HL-60 (cell line): ENCODE results near the gene SPAG7. TPM values are rescaled to one million over a fixed set of nuclear protein-coding genes. Genes with fewer than 3 reads are reported as not detected.
"Not testable (repeated sequence)": the region's sequence is repeated elsewhere in the genome, so short reads cannot be mapped to it uniquely, and the experiment has no call there.

ENCODE experiments used
- DNase-seq, 2 experiments: peaks; one replicate each; pipeline ENCODE4 v3.0.0-alpha.2; 2010 to 2020; ENCODE audit warnings: low read depth in 1 of 2, low spot score in 1 of 2
- H3K27ac ChIP-seq: fragments of 250-450 bp; sonication (Bioruptor Pico); replicated peaks from 2 replicates; pipeline ENCODE4 v1.5.1; 2020; ENCODE audit warnings: mild to moderate bottlenecking, moderate library complexity
- H3K27me3 ChIP-seq: fragments of 250-450 bp; sonication (Bioruptor Pico); 2 replicates; pipeline ENCODE4 v1.5.1; 2021; ENCODE audit warnings: mild to moderate bottlenecking, moderate library complexity; ENCODE audit not compliant: insufficient read depth, poor library complexity, severe bottlenecking
- H3K4me3 ChIP-seq: replicated peaks from 2 replicates; pipeline ENCODE4 v1.5.1; 2011; ENCODE audit warnings: mild to moderate bottlenecking, control low read depth, low read length; ENCODE audit not compliant: insufficient read depth
- GABPA ChIP-seq: IDR thresholded peaks from 2 replicates; pipeline ENCODE4 v1.6.1; 2012; ENCODE audit warnings: low read depth
- POLR2AphosphoS5 ChIP-seq: IDR thresholded peaks from 2 replicates; pipeline ENCODE4 v1.6.1; 2012; ENCODE audit warnings: low read depth
- SPI1 ChIP-seq: IDR thresholded peaks from 2 replicates; pipeline ENCODE4 v1.6.1; 2012; ENCODE audit warnings: low read depth, mild to moderate bottlenecking, borderline replicate concordance
- microRNA-seq: library from miRNA; unstranded; fragments of <30 nt; microRNA quantifications from one replicate; pipeline ENCODE4, GENCODE V29; 2018
- TF ChIP-seq, protein P1 (sequence below): IDR thresholded peaks from one replicate; pipeline ENCODE4 v1.5.1; 2011; ENCODE audit warnings: low read length, control low read depth, inconsistent platforms; ENCODE audit not compliant: insufficient read depth
- TF ChIP-seq, protein P2 (sequence below): IDR thresholded peaks from 2 replicates; pipeline ENCODE4 v1.6.1; 2012; ENCODE audit warnings: low read depth; ENCODE audit not compliant: insufficient replicate concordance

Gene SPAG7

DNA sequence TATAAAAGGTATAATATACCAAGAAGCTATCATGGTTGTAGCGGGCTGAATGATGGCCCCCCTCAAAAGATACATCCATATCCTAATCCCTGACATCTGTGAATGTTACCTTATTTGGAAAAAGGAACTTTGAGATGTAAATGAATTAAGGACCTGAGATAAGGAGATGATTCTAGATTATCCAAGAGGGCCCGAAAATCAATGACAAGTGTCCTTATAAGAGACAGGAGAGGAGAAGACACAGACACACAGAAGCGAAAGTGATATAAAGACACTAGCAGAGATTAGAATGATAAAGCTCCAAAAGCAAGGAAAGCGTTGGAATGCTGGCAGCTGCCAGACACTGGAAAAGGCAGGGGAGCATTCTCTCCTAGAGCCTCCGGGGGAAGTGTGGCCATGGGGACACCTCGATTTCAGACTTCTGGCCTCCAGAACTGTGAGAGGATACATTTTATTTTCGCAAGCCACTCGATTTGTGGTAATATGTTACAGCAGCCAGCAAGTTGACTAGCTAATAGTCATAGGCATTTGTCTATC, 48.0 kb downstream of the SPAG7 start:
- H3K4me3 ChIP-seq, result no peak overlapping the region
- no peaks in the 10 kb centered on the region for H3K27me3 ChIP-seq
- no peak for DNase-seq
- TF ChIP-seq, protein P1, sequence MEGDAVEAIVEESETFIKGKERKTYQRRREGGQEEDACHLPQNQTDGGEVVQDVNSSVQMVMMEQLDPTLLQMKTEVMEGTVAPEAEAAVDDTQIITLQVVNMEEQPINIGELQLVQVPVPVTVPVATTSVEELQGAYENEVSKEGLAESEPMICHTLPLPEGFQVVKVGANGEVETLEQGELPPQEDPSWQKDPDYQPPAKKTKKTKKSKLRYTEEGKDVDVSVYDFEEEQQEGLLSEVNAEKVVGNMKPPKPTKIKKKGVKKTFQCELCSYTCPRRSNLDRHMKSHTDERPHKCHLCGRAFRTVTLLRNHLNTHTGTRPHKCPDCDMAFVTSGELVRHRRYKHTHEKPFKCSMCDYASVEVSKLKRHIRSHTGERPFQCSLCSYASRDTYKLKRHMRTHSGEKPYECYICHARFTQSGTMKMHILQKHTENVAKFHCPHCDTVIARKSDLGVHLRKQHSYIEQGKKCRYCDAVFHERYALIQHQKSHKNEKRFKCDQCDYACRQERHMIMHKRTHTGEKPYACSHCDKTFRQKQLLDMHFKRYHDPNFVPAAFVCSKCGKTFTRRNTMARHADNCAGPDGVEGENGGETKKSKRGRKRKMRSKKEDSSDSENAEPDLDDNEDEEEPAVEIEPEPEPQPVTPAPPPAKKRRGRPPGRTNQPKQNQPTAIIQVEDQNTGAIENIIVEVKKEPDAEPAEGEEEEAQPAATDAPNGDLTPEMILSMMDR, result no peak
- TF ChIP-seq, protein P2, sequence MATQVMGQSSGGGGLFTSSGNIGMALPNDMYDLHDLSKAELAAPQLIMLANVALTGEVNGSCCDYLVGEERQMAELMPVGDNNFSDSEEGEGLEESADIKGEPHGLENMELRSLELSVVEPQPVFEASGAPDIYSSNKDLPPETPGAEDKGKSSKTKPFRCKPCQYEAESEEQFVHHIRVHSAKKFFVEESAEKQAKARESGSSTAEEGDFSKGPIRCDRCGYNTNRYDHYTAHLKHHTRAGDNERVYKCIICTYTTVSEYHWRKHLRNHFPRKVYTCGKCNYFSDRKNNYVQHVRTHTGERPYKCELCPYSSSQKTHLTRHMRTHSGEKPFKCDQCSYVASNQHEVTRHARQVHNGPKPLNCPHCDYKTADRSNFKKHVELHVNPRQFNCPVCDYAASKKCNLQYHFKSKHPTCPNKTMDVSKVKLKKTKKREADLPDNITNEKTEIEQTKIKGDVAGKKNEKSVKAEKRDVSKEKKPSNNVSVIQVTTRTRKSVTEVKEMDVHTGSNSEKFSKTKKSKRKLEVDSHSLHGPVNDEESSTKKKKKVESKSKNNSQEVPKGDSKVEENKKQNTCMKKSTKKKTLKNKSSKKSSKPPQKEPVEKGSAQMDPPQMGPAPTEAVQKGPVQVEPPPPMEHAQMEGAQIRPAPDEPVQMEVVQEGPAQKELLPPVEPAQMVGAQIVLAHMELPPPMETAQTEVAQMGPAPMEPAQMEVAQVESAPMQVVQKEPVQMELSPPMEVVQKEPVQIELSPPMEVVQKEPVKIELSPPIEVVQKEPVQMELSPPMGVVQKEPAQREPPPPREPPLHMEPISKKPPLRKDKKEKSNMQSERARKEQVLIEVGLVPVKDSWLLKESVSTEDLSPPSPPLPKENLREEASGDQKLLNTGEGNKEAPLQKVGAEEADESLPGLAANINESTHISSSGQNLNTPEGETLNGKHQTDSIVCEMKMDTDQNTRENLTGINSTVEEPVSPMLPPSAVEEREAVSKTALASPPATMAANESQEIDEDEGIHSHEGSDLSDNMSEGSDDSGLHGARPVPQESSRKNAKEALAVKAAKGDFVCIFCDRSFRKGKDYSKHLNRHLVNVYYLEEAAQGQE, result no peak
- TF ChIP-seq GABPA (no peak), SPI1 (no peak), POLR2AphosphoS5 (no peak)
- H3K27ac ChIP-seq, result no peak overlapping the region

DNA sequence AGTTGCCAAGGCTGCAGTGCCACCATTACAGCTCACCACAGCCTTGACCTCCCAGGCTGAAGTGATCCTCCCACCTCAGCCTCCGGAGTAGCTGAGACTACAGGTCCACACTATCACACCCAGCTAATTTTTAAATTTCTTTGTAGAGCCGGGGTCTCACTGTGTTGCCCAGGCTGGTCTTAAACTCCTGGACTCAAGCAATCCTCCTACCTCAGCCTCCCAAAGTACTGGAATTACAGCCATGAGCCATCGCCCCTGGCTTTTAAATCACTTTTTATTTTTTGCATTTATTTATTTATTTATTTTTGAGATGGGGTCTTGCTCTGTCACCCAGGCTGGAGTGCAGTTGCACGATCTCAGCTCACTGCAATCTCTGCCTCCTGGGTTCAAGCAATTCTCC, 53.1 kb downstream of the SPAG7 start:
- not testable (repeated sequence) for H3K4me3 ChIP-seq, H3K27me3 ChIP-seq, H3K27ac ChIP-seq, DNase-seq

DNA sequence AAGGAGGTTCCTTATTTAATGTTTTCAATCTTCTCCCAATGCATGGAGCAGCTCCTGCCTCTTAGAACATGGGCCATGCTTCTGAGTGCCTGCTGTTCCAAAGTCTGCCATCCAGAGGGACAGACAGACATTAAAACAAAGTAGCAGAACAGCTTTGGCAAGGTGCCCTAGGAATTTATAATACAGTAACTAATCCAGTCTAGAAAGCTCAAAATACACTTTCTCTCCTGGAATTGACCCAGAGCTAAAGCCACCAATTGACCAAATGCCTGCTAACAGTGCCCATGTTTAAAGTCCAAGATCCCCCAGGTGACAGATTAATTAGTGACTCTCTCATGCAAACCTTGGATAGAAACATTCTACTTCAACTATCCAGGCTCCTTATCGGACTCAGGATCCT, 53.6 kb downstream of the SPAG7 start:
- Histone ChIP-seq H3K27me3 (no peaks in the 10 kb centered on the region), H3K4me3 (no peak overlapping the region), H3K27ac (no peak overlapping the region)
- DNase-seq, result no peak
- TF ChIP-seq, protein P1, result no peak
- TF ChIP-seq, protein P2, result no peak
- TF ChIP-seq GABPA (no peak), SPI1 (no peak), POLR2AphosphoS5 (no peak)

Small RNA genes lying within 50 kb of the gene (microRNA-seq; reads per million reads assigned to microRNA genes)
- gene MIR6864 (not detected), gene MIR6865 (not detected)
